Activated naive CD4-positive, alpha-beta T cell treated with anti-CD3 and anti-CD28 coated beads, Interleukin-2, amount 50 U/mL, for 24 hours (primary cell): ENCODE measurements around the gene TBC1D16.

Source experiments
- H3K27ac Mint-ChIP-seq: one replicate; pipeline ENCODE4 v1.8.0; 2021; ENCODE audit warnings: mild to moderate bottlenecking, mixed read lengths
- H3K27me3 Mint-ChIP-seq: one replicate; pipeline ENCODE4 v1.8.0; 2021; ENCODE audit warnings: mixed read lengths
- H3K36me3 Mint-ChIP-seq: one replicate; pipeline ENCODE4 v1.8.0; 2021; ENCODE audit warnings: mixed read lengths
- H3K4me1 Mint-ChIP-seq: one replicate; pipeline ENCODE4 v1.8.0; 2021; ENCODE audit warnings: mixed read lengths
- H3K4me3 Mint-ChIP-seq: one replicate; pipeline ENCODE4 v1.8.0; 2021; ENCODE audit warnings: mild to moderate bottlenecking, mixed read lengths
- H3K9me3 Mint-ChIP-seq: one replicate; pipeline ENCODE4 v1.8.0; 2021; ENCODE audit warnings: mixed read lengths

Gene TBC1D16

GRCh38 chr17:79981090-79981489 is 54.6 kb downstream of the TBC1D16 start:
- Mint-ChIP-seq H3K36me3 (no peaks in the 10 kb centered on the region), H3K27ac (no peak overlapping the region), H3K4me3 (no peak overlapping the region), H3K4me1 (no peaks in the 10 kb centered on the region), H3K27me3 (no peaks in the 10 kb centered on the region), H3K9me3 (no peaks in the 10 kb centered on the region)

GRCh38 chr17:79980246-79981043 is 55.2 kb downstream of the TBC1D16 start:
- no peaks in the 10 kb centered on the region for H3K9me3 Mint-ChIP-seq
- H3K4me1 Mint-ChIP-seq, result no peaks in the 10 kb centered on the region
- no peaks in the 10 kb centered on the region for H3K36me3 Mint-ChIP-seq
- H3K27me3 Mint-ChIP-seq, result no peaks in the 10 kb centered on the region
- no peak overlapping the region for H3K4me3 Mint-ChIP-seq
- no peak overlapping the region for H3K27ac Mint-ChIP-seq

GRCh38 chr17:79979816-79980215 is 55.9 kb downstream of the TBC1D16 start:
- Mint-ChIP-seq H3K27ac (no peak overlapping the region), H3K4me3 (no peak overlapping the region), H3K9me3 (no peaks in the 10 kb centered on the region), H3K36me3 (no peaks in the 10 kb centered on the region), H3K4me1 (no peaks in the 10 kb centered on the region), H3K27me3 (no peaks in the 10 kb centered on the region)

GRCh38 chr17:79979221-79979741 is 56.4 kb downstream of the TBC1D16 start:
- no peaks in the 10 kb centered on the region for H3K27me3 Mint-ChIP-seq
- no peaks in the 10 kb centered on the region for H3K4me1 Mint-ChIP-seq
- H3K27ac Mint-ChIP-seq, result no peak overlapping the region
- no peaks in the 10 kb centered on the region for H3K9me3 Mint-ChIP-seq
- H3K4me3 Mint-ChIP-seq, result no peak overlapping the region
- no peaks in the 10 kb centered on the region for H3K36me3 Mint-ChIP-seq

GRCh38 chr17:79978548-79978855 is 57.2 kb downstream of the TBC1D16 start:
- no peak overlapping the region for H3K27ac Mint-ChIP-seq
- no peaks in the 10 kb centered on the region for H3K4me1 Mint-ChIP-seq
- H3K9me3 Mint-ChIP-seq, result no peaks in the 10 kb centered on the region
- H3K27me3 Mint-ChIP-seq, result no peaks in the 10 kb centered on the region
- no peak overlapping the region for H3K4me3 Mint-ChIP-seq
- H3K36me3 Mint-ChIP-seq, result no peaks in the 10 kb centered on the region

- no peak overlapping the region for H3K4me3 Mint-ChIP-seq
- H3K9me3 Mint-ChIP-seq, result no peaks in the 10 kb centered on the region
- H3K27ac Mint-ChIP-seq, result no peak overlapping the region
Observed at GRCh38 chr17:79977708-79978547, 57.7 kb downstream of the TBC1D16 start.

GRCh38 chr17:79977161-79977631 is 58.5 kb downstream of the TBC1D16 start:
- H3K27me3 Mint-ChIP-seq, result no peaks in the 10 kb centered on the region
- no peak overlapping the region for H3K27ac Mint-ChIP-seq
- no peaks in the 10 kb centered on the region for H3K9me3 Mint-ChIP-seq
- no peaks in the 10 kb centered on the region for H3K4me1 Mint-ChIP-seq
- H3K4me3 Mint-ChIP-seq, result no peak overlapping the region
- no peaks in the 10 kb centered on the region for H3K36me3 Mint-ChIP-seq

More at GRCh38 chr17:79977708-79978547, 57.7 kb downstream of the TBC1D16 start:
- H3K27me3 Mint-ChIP-seq, result no peaks in the 10 kb centered on the region
- no peaks in the 10 kb centered on the region for H3K4me1 Mint-ChIP-seq
- H3K36me3 Mint-ChIP-seq, result no peaks in the 10 kb centered on the region

GRCh38 chr17:79976451-79976850 is 59.2 kb downstream of the TBC1D16 start:
- Mint-ChIP-seq H3K27me3 (no peaks in the 10 kb centered on the region), H3K36me3 (no peaks in the 10 kb centered on the region), H3K4me1 (no peaks in the 10 kb centered on the region), H3K9me3 (no peaks in the 10 kb centered on the region), H3K4me3 (no peak overlapping the region), H3K27ac (no peak overlapping the region)

GRCh38 chr17:79975498-79976134 is 60.1 kb downstream of the TBC1D16 start:
- H3K4me3 Mint-ChIP-seq, result no peak overlapping the region
- H3K4me1 Mint-ChIP-seq, result no peaks in the 10 kb centered on the region
- no peaks in the 10 kb centered on the region for H3K27me3 Mint-ChIP-seq
- no peaks in the 10 kb centered on the region for H3K9me3 Mint-ChIP-seq
- no peak overlapping the region for H3K27ac Mint-ChIP-seq
- H3K36me3 Mint-ChIP-seq, result no peaks in the 10 kb centered on the region

- Mint-ChIP-seq H3K4me3 (no peak overlapping the region), H3K9me3 (no peaks in the 10 kb centered on the region), H3K27ac (peak overlapping the region; percentile 12), H3K27me3 (no peaks in the 10 kb centered on the region), H3K4me1 (no peaks in the 10 kb centered on the region), H3K36me3 (no peaks in the 10 kb centered on the region)
Observed at GRCh38 chr17:79974566-79975497, 60.8 kb downstream of the TBC1D16 start.

- Mint-ChIP-seq H3K4me3 (no peak overlapping the region), H3K36me3 (no peaks in the 10 kb centered on the region), H3K27ac (no peak overlapping the region), H3K4me1 (no peaks in the 10 kb centered on the region), H3K27me3 (no peaks in the 10 kb centered on the region), H3K9me3 (no peaks in the 10 kb centered on the region)
Observed at GRCh38 chr17:79971651-79972050, 64.0 kb downstream of the TBC1D16 start.

GRCh38 chr17:79970576-79971068 is 65.0 kb downstream of the TBC1D16 start:
- H3K27me3 Mint-ChIP-seq, result no peaks in the 10 kb centered on the region
- no peaks in the 10 kb centered on the region for H3K9me3 Mint-ChIP-seq
- no peak overlapping the region for H3K27ac Mint-ChIP-seq
- H3K4me1 Mint-ChIP-seq, result no peaks in the 10 kb centered on the region
- no peaks in the 10 kb centered on the region for H3K36me3 Mint-ChIP-seq
- no peak overlapping the region for H3K4me3 Mint-ChIP-seq

GRCh38 chr17:79969906-79970305 is 65.8 kb downstream of the TBC1D16 start:
- Mint-ChIP-seq H3K36me3 (no peaks in the 10 kb centered on the region), H3K27me3 (no peaks in the 10 kb centered on the region), H3K4me3 (no peak overlapping the region), H3K9me3 (no peaks in the 10 kb centered on the region), H3K4me1 (no peaks in the 10 kb centered on the region), H3K27ac (no peak overlapping the region)

- Mint-ChIP-seq H3K4me3 (no peak overlapping the region), H3K36me3 (no peaks in the 10 kb centered on the region), H3K27ac (no peak overlapping the region), H3K4me1 (no peaks in the 10 kb centered on the region), H3K27me3 (no peaks in the 10 kb centered on the region), H3K9me3 (no peaks in the 10 kb centered on the region)
Observed at GRCh38 chr17:79968116-79968515, 67.6 kb downstream of the TBC1D16 start.

- Mint-ChIP-seq H3K9me3 (no peaks in the 10 kb centered on the region), H3K36me3 (no peaks in the 10 kb centered on the region), H3K4me3 (no peak overlapping the region), H3K4me1 (no peaks in the 10 kb centered on the region), H3K27me3 (no peaks in the 10 kb centered on the region), H3K27ac (no peak overlapping the region)
Observed at GRCh38 chr17:79966681-79967080, 69.0 kb downstream of the TBC1D16 start.
